Left lobe of liver (tissue), 2 donors: ENCODE data around the gene SIRT3. TPM values are rescaled to one million over a fixed set of nuclear protein-coding genes. Genes with fewer than 3 reads are reported as not detected.
A peak's percentile ranks its signal among the peaks of the same experiment; 100 is the strongest.
"Not testable (repeated sequence)": the region's sequence is repeated elsewhere in the genome, so short reads cannot be mapped to it uniquely, and the experiment has no call there.

Experiments
- ATAC-seq: fragments of 200-7000 bp; cut with Tn5 transposase; one replicate; pipeline ENCODE4 v1.9.1; 2020; ENCODE audit warnings: mild to moderate bottlenecking, moderate library complexity
- DNase-seq: peaks from one replicate; pipeline ENCODE4 v3.0.0-alpha.2; 2020; ENCODE audit warnings: low spot score
- total RNA-seq: library from RNA; stranded (reverse); gene quantifications from one replicate; pipeline ENCODE4 v1.2.1, GENCODE V29; 2021
- donor health status: DM: no; HTN: no; CAD: no; lungs with moderate emphysema.
- donor health status: DM: no; HTN: yes; CAD: no.

SIRT3 gene
- total RNA-seq, 1 donor from 2014 or later = 21.4 TPM

GRCh38 chr11:189200-189783, 46.9 kb downstream of the SIRT3 start:
- DNase-seq = peak; percentile 46
- ATAC-seq = peak; percentile 35

- ATAC-seq, DNase-seq: not testable (repeated sequence)
Observed at GRCh38 chr11:180242-180641, 55.9 kb downstream of the SIRT3 start.

Other genes with a start within 250 kb of the SIRT3 start
- gene SCGB1C1, start 43.3 kb downstream of the SIRT3 start, total RNA-seq = not detected
- gene BET1L, start 28.9 kb downstream of the SIRT3 start, total RNA-seq = 33.6 TPM
- gene RIC8A, start 28.6 kb downstream of the SIRT3 start, total RNA-seq = 31.4 TPM
- gene PSMD13, start 634 bp upstream of the SIRT3 start, total RNA-seq = 49.5 TPM
- gene NLRP6, start 42.1 kb upstream of the SIRT3 start, total RNA-seq = 1.9 TPM
- gene PGGHG, start 52.8 kb upstream of the SIRT3 start, total RNA-seq = 37.0 TPM
- not detected for gene IFITM5, start 63.2 kb upstream of the SIRT3 start, total RNA-seq
- gene IFITM2, start 71.5 kb upstream of the SIRT3 start, total RNA-seq = 354 TPM
- 29.2 TPM for gene IFITM1, start 77.7 kb upstream of the SIRT3 start, total RNA-seq
- gene IFITM3, start 84.5 kb upstream of the SIRT3 start, total RNA-seq = 488 TPM
- gene B4GALNT4, start 133.2 kb upstream of the SIRT3 start, total RNA-seq = 0.28 TPM
- 1.2 TPM for gene PKP3, start 157.9 kb upstream of the SIRT3 start, total RNA-seq
- gene SIGIRR, start 178.7 kb upstream of the SIRT3 start, total RNA-seq = 96.2 TPM
- 0.83 TPM for gene ANO9, start 205.7 kb upstream of the SIRT3 start, total RNA-seq
- 10.2 TPM for gene PTDSS2, start 213.9 kb upstream of the SIRT3 start, total RNA-seq